IPS DF 19.7 (cell line): ENCODE measurements around the gene AMDHD2.
"Not testable (repeated sequence)": the region's sequence is repeated elsewhere in the genome, so short reads cannot be mapped to it uniquely, and the experiment has no call there.

Experiments used
- DNase-seq: peaks from one replicate; pipeline ENCODE4 v3.0.0-alpha.2; 2013; ENCODE audit warnings: low read depth, low spot score

The AMDHD2 gene

DNA sequence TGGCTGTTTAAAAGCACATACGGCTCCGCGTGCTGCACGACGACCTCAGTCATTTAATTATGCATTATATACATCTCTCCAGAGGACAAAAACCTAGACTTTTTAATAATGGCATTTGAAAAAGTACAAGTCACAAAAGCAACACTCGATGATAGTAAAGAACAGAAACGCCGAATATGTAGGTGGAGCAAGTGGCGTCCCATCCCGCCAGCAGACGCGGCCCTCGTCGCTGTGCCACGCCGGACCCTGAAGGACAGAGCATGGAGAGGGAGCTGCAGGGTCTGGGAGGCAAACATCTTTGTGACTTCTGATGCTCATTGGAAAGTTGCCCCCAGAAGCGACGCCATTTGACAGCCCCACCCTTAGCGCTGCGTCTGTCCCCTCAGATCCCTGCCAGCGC, 55.7 kb downstream of the AMDHD2 start:
- not testable (repeated sequence) for DNase-seq

DNA sequence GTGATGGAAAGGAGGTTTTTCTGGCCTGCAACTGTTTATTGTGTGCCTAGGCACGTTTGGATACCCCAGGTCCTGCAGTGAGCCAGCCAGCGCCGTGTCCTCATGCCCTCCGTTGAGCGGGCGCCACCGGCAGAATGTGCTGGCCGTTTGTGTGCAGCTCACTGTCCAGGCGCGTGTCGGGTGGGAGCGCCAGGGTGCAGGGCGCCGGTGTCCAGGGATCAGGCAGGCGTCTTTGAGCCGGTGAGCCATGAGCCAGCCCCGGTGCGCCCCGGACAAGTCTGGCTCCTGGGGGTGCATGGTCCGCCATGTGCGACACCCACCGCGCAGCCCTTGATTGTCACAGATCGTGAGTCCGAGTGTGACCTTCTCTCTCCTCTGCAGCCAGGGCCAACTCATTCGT, 56.9 kb downstream of the AMDHD2 start:
- not testable (repeated sequence) for DNase-seq

DNA sequence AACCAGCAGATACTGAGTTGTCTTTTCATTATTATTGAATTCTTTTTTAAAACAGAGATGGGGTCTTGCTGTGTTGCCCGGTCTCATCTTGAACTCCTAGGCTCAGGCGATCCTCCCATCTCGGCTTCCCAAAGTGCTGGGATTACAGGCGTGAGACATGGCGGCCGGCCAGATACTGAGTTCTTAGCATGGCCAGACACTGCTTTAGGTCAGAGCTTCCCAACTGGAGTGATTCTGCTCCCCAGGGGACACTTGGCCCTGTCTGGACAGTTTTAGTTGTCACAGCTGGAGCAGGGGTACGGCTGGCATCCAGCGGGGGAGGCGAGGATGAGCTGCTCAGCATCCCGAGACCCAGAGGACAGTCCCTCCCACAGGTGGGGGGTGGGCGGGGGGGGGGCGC, 58.7 kb downstream of the AMDHD2 start:
- DNase-seq: not testable (repeated sequence)

DNA sequence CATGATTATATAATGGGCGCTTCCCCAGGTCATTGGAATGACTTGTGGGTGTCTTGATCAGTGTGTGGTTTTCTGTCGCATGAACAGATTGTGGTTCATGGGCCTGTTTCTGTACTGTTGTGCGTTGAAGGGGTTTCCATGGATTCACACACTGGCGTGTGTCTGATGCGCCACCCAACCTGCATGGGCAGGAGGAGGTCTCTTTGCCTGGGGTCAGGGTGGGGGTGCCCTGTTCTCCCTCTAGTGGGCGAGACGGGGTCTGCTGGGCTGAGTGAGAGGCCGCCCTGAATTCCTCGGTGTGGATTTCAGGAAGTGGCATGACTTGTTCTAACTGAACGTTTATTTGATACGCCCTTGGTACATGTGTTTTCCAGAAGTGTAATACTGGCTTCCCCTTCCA, 60.0 kb downstream of the AMDHD2 start:
- not testable (repeated sequence) for DNase-seq

DNA sequence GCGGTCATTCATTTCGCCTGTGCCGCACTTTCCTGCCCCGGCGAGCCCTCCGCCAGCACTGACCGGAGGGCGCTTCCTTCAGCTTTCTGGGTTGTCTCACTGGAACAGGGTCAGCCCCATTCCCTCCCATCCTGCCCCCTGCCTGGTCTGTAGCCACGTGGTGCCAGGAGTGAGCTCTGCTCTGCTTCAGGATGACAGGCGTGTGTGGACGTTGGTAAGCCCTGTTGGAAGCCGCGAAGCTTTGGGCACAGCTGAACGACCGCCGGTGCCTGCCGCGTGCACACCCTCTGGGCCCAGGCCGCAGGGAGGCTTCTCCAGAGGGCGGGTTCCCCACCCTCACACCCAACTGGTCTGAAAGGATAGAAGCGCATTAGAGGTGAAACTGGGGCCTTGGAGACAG, 60.6 kb downstream of the AMDHD2 start:
- not testable (repeated sequence) for DNase-seq
